Mesothelial cell of epicardium (in vitro differentiated cells): ENCODE measurements around the gene INCENP. TPM values are rescaled to one million over a fixed set of nuclear protein-coding genes. Genes with fewer than 3 reads are reported as not detected.
"Not testable (repeated sequence)": the region's sequence is repeated elsewhere in the genome, so short reads cannot be mapped to it uniquely, and the experiment has no call there.

Source experiments
- DNase-seq, 2 experiments: peaks; one replicate each; pipeline ENCODE4 v3.0.0; 2021; ENCODE audit warnings: low spot score in 2 of 2; ENCODE audit not compliant: unreplicated experiment in 2 of 2
- H3K27ac Mint-ChIP-seq: 2 replicates; pipeline ENCODE4 v1.8.0; 2021; ENCODE audit warnings: mixed read lengths
- H3K27me3 Mint-ChIP-seq: 2 replicates; pipeline ENCODE4 v1.8.0; 2021; ENCODE audit warnings: low read depth, mixed read lengths
- H3K36me3 Mint-ChIP-seq: 2 replicates; pipeline ENCODE4 v1.8.0; 2021; ENCODE audit warnings: mixed read lengths
- H3K4me1 Mint-ChIP-seq: 2 replicates; pipeline ENCODE4 v1.8.0; 2021; ENCODE audit warnings: mixed read lengths
- H3K4me3 Mint-ChIP-seq: 2 replicates; pipeline ENCODE4 v1.8.0; 2021; ENCODE audit warnings: mild to moderate bottlenecking, moderate library complexity, mixed read lengths
- H3K9me3 Mint-ChIP-seq: 2 replicates; pipeline ENCODE4 v1.8.0; 2021; ENCODE audit warnings: mixed read lengths
- CTCF ChIP-seq: fragments of 200-600 bp; sonication (generic); IDR thresholded peaks from one replicate; pipeline ENCODE4 v1.5.0; 2021; ENCODE audit warnings: antibody characterized with exemption; ENCODE audit not compliant: unreplicated experiment
- total RNA-seq: library from RNA; stranded (reverse); gene quantifications from 3 replicates; pipeline ENCODE4 v1.2.1, GENCODE V29; 2021

INCENP gene
- total RNA-seq, 1 donor from 2014 or later: 50.9 TPM

DNA sequence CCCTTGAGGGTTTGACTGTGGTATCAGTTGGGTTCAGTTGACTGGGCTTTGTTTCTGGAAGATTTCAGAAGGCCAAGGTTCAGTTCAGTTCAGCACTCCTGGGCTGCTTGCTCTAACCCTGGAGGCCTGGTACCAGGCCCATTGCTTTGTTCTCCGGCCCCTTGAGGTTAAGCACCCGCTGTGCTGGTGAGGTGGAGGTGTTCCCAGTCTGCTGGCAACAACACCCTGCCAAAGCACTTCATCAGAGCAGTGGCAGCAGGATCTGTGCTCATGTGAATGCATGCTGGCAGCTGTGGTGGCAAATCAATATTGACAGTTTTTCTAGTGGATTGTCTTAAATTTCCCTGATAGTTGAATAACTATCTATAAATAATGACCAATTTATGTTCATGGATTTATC lies 62.4 kb downstream of the INCENP start:
- Mint-ChIP-seq H3K4me1 (no peaks in the 10 kb centered on the region), H3K27ac (no peak overlapping the region), H3K4me3 (no peak overlapping the region), H3K27me3 (peaks cover 49% of the 10 kb centered on the region), H3K36me3 (no peaks in the 10 kb centered on the region), H3K9me3 (peaks cover 10% of the 10 kb centered on the region)
- TF ChIP-seq CTCF: no peak
- no peak for DNase-seq

- no peak for TF ChIP-seq CTCF
- Mint-ChIP-seq H3K27me3 (peaks cover 67% of the 10 kb centered on the region), H3K36me3 (no peaks in the 10 kb centered on the region), H3K4me1 (no peaks in the 10 kb centered on the region), H3K27ac (no peak within 1 kb of the TSS), H3K4me3 (no peak within 1 kb of the TSS), H3K9me3 (no peaks in the 10 kb centered on the region)
- DNase-seq: no peak
Measured at GRCh38 chr11:62190011-62190410, 66.2 kb downstream of the INCENP start, which contains the start of gene SCGB1D1. TSS of gene SCGB1D1 (plus strand) at chr11:62190216. CDS start at chr11:62190285, 69 bp downstream.

DNA sequence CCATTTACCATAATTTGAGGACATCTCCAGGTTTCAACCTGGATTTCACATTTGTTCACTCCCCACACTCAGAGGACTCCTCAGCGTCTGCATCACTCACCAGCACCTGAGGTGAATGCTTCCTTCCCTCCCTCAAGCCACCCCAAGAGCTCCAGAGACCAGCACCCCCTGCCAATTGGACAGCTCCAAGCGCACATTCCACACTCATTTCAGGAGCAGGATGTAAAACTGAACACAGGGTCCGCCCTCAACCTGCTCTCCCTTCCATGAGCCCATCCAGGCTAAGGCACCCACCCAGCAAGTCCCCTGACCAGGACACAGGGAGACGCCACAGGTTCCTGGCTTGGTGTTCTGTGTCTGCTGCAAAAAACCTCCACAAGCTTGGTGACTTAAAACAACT lies 70.1 kb downstream of the INCENP start:
- Mint-ChIP-seq H3K4me3 (no peak overlapping the region), H3K4me1 (no peaks in the 10 kb centered on the region), H3K27ac (no peak overlapping the region), H3K27me3 (peaks cover 58% of the 10 kb centered on the region), H3K9me3 (no peaks in the 10 kb centered on the region), H3K36me3 (no peaks in the 10 kb centered on the region)
- TF ChIP-seq CTCF: no peak
- DNase-seq: no peak

GRCh38 chr11:62195010-62195409 lies 71.2 kb downstream of the INCENP start:
- peaks cover 57% of the 10 kb centered on the region for H3K27me3 Mint-ChIP-seq
- H3K36me3 Mint-ChIP-seq, H3K4me1 Mint-ChIP-seq, H3K4me3 Mint-ChIP-seq, DNase-seq, H3K9me3 Mint-ChIP-seq, H3K27ac Mint-ChIP-seq: not testable (repeated sequence)

DNA sequence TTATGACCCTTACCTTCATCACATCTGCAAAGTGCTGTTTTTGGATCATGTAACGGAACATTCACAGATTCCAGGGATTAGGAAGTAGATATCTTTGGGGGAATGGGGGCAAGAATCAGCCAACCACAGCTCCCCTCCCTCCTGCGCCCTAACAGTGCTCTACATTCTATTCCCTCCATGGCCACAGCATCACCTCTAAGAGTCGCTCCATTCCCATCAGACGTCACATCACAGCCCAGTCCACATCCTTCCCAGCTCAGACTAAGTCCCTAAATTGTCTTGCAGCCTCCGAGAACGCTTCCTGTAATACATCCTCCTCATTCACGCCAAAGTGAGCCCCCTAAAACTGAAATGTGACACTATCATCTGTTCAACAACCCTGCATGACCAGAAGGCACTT lies 72.1 kb downstream of the INCENP start:
- no peak for TF ChIP-seq CTCF
- H3K4me1 Mint-ChIP-seq: no peaks in the 10 kb centered on the region
- no peaks in the 10 kb centered on the region for H3K36me3 Mint-ChIP-seq
- H3K27me3 Mint-ChIP-seq: peaks cover 55% of the 10 kb centered on the region
- no peak overlapping the region for H3K27ac Mint-ChIP-seq
- no peak overlapping the region for H3K4me3 Mint-ChIP-seq
- no peaks in the 10 kb centered on the region for H3K9me3 Mint-ChIP-seq
- DNase-seq: no peak

GRCh38 chr11:62197400-62197799 lies 73.6 kb downstream of the INCENP start:
- H3K4me1 Mint-ChIP-seq, H3K9me3 Mint-ChIP-seq, H3K4me3 Mint-ChIP-seq, DNase-seq, H3K36me3 Mint-ChIP-seq, H3K27ac Mint-ChIP-seq: not testable (repeated sequence)
- peaks cover 53% of the 10 kb centered on the region for H3K27me3 Mint-ChIP-seq

- H3K4me3 Mint-ChIP-seq: no peak overlapping the region
- no peak for DNase-seq
- H3K9me3 Mint-ChIP-seq: no peaks in the 10 kb centered on the region
- no peaks in the 10 kb centered on the region for H3K36me3 Mint-ChIP-seq
- no peak overlapping the region for H3K27ac Mint-ChIP-seq
- TF ChIP-seq CTCF: no peak
- peaks cover 42% of the 10 kb centered on the region for H3K27me3 Mint-ChIP-seq
- H3K4me1 Mint-ChIP-seq: no peaks in the 10 kb centered on the region
Measured at GRCh38 chr11:62201376-62201775, 77.6 kb downstream of the INCENP start.
